HG03460 (cell line): ENCODE measurements around the gene SIPA1L3.

ENCODE experiments used
- ATAC-seq: cut with Tn5 transposase; IDR thresholded peaks from one replicate; pipeline ENCODE4 v1.9.1; 2021; ENCODE audit not compliant: unreplicated experiment

The SIPA1L3 gene

GRCh38 chr19:37947778-37948177 is 40.8 kb downstream of the SIPA1L3 start:
- ATAC-seq: no peak

- ATAC-seq: no peak
These were observed 41.4 kb downstream of the SIPA1L3 start for GRCh38 chr19:37948362-37948761.

GRCh38 chr19:37950471-37951175 is 43.6 kb downstream of the SIPA1L3 start:
- ATAC-seq: no peak

GRCh38 chr19:37951816-37952210 is 44.8 kb downstream of the SIPA1L3 start:
- no peak for ATAC-seq

GRCh38 chr19:37953171-37953917 is 46.3 kb downstream of the SIPA1L3 start:
- ATAC-seq: no peak

GRCh38 chr19:37953918-37954303 is 46.9 kb downstream of the SIPA1L3 start:
- no peak for ATAC-seq

GRCh38 chr19:37954421-37954874 is 47.4 kb downstream of the SIPA1L3 start:
- no peak for ATAC-seq

GRCh38 chr19:37955986-37956385 is 49.0 kb downstream of the SIPA1L3 start:
- ATAC-seq: no peak

- ATAC-seq: no peak
These were observed 50.2 kb downstream of the SIPA1L3 start for GRCh38 chr19:37957176-37957575.

GRCh38 chr19:37959665-37960114 is 52.7 kb downstream of the SIPA1L3 start:
- ATAC-seq: no peak

- ATAC-seq: no peak
These were observed 54.2 kb downstream of the SIPA1L3 start for GRCh38 chr19:37961198-37961597.

GRCh38 chr19:37963190-37963936 is 56.4 kb downstream of the SIPA1L3 start:
- ATAC-seq: no peak

GRCh38 chr19:37964109-37964508 is 57.1 kb downstream of the SIPA1L3 start:
- no peak for ATAC-seq

- ATAC-seq: no peak
These were observed 59.2 kb downstream of the SIPA1L3 start for GRCh38 chr19:37966211-37966661.

- no peak for ATAC-seq
These were observed 59.7 kb downstream of the SIPA1L3 start for GRCh38 chr19:37966662-37967231.

- no peak for ATAC-seq
These were observed 62.7 kb downstream of the SIPA1L3 start for GRCh38 chr19:37969695-37970094.

GRCh38 chr19:37970699-37971098 is 63.7 kb downstream of the SIPA1L3 start:
- ATAC-seq: no peak

GRCh38 chr19:37972803-37973202 is 65.8 kb downstream of the SIPA1L3 start:
- ATAC-seq: no peak

- no peak for ATAC-seq
These were observed 66.7 kb downstream of the SIPA1L3 start for GRCh38 chr19:37973666-37974065.

GRCh38 chr19:37975071-37975470 is 68.1 kb downstream of the SIPA1L3 start:
- no peak for ATAC-seq
